Activated naive CD8-positive, alpha-beta T cell treated with anti-CD3 and anti-CD28 coated beads, Interleukin-2, amount 50 U/mL, for 24 hours (primary cell): ENCODE measurements around the gene VWA2.

Experiments used
- ATAC-seq: fragments of 150-1000 bp; cut with Tn5 transposase; one replicate; pipeline ENCODE4 v1.10.0; 2021
- DNase-seq: peaks from one replicate; pipeline ENCODE4 v3.0.0; 2021
- H3K27ac Mint-ChIP-seq: one replicate; pipeline ENCODE4 v1.8.0; 2021; ENCODE audit warnings: mild to moderate bottlenecking, mixed read lengths
- H3K27me3 Mint-ChIP-seq: one replicate; pipeline ENCODE4 v1.8.0; 2021; ENCODE audit warnings: mixed read lengths
- H3K36me3 Mint-ChIP-seq: one replicate; pipeline ENCODE4 v1.8.0; 2021; ENCODE audit warnings: low read depth, mixed read lengths
- H3K4me1 Mint-ChIP-seq: one replicate; pipeline ENCODE4 v1.8.0; 2021; ENCODE audit warnings: mixed read lengths
- H3K4me3 Mint-ChIP-seq: one replicate; pipeline ENCODE4 v1.8.0; 2021; ENCODE audit warnings: mild to moderate bottlenecking, moderate library complexity, mixed read lengths
- H3K9me3 Mint-ChIP-seq: one replicate; pipeline ENCODE4 v1.8.0; 2021; ENCODE audit warnings: mixed read lengths

The VWA2 gene

GRCh38 chr10:114337510-114338462 lies 98.7 kb downstream of the VWA2 start:
- H3K27ac Mint-ChIP-seq, result peak overlapping the region; percentile 83
- peak; percentile 99 for ATAC-seq
- peaks cover 33% of the 10 kb centered on the region for H3K4me1 Mint-ChIP-seq
- H3K36me3 Mint-ChIP-seq, result no peaks in the 10 kb centered on the region
- H3K9me3 Mint-ChIP-seq, result no peaks in the 10 kb centered on the region
- H3K4me3 Mint-ChIP-seq, result no peak overlapping the region
- DNase-seq, result peak; percentile 56
- H3K27me3 Mint-ChIP-seq, result peaks cover 17% of the 10 kb centered on the region

GRCh38 chr10:114340816-114341215 lies 101.8 kb downstream of the VWA2 start:
- no peaks in the 10 kb centered on the region for H3K36me3 Mint-ChIP-seq
- no peak overlapping the region for H3K4me3 Mint-ChIP-seq

More at GRCh38 chr10:114340816-114341215, 101.8 kb downstream of the VWA2 start:
- H3K9me3 Mint-ChIP-seq, result no peaks in the 10 kb centered on the region
- peaks cover 4% of the 10 kb centered on the region for H3K27me3 Mint-ChIP-seq
- peaks cover 25% of the 10 kb centered on the region for H3K4me1 Mint-ChIP-seq
- ATAC-seq (no peak), DNase-seq (no peak)
- H3K27ac Mint-ChIP-seq, result no peak overlapping the region
